Activated gamma-delta T cell treated with anti-CD3 and anti-CD28 coated beads, Interleukin-2, amount 50 U/mL, for 16 hours (primary cell): ENCODE data around the gene RPTOR.

Experiments used
- DNase-seq: peaks from one replicate; pipeline ENCODE4 v3.0.0-alpha.2; 2020; ENCODE audit warnings: low read depth

RPTOR gene

GRCh38 chr17:80818871-80819270, 274.2 kb downstream of the RPTOR start:
- no peak for DNase-seq

GRCh38 chr17:80819422-80820164, 275.0 kb downstream of the RPTOR start:
- no peak for DNase-seq

GRCh38 chr17:80820331-80820730, 275.7 kb downstream of the RPTOR start:
- DNase-seq: no peak

GRCh38 chr17:80821546-80821945, 276.9 kb downstream of the RPTOR start:
- no peak for DNase-seq

GRCh38 chr17:80822021-80822699, 277.5 kb downstream of the RPTOR start:
- no peak for DNase-seq

GRCh38 chr17:80822700-80823410, 278.2 kb downstream of the RPTOR start:
- no peak for DNase-seq

- no peak for DNase-seq
Measured at GRCh38 chr17:80824549-80825470, 280.2 kb downstream of the RPTOR start.

GRCh38 chr17:80825471-80826345, 281.1 kb downstream of the RPTOR start:
- DNase-seq: no peak

- no peak for DNase-seq
Measured at GRCh38 chr17:80826346-80826954, 281.8 kb downstream of the RPTOR start.

GRCh38 chr17:80826955-80827645, 282.5 kb downstream of the RPTOR start:
- peak; percentile 16 for DNase-seq

- no peak for DNase-seq
Measured at GRCh38 chr17:80827646-80828643, 283.3 kb downstream of the RPTOR start.

GRCh38 chr17:80829166-80829813, 284.7 kb downstream of the RPTOR start:
- no peak for DNase-seq

- no peak for DNase-seq
Measured at GRCh38 chr17:80830020-80830780, 285.6 kb downstream of the RPTOR start.

- DNase-seq: no peak
Measured at GRCh38 chr17:80831491-80831890, 286.9 kb downstream of the RPTOR start.

GRCh38 chr17:80832266-80832676, 287.6 kb downstream of the RPTOR start:
- DNase-seq: no peak

GRCh38 chr17:80832888-80833583, 288.4 kb downstream of the RPTOR start:
- peak; percentile 66 for DNase-seq
